Daoy (cell line): Measurements from ENCODE around the gene AHDC1. TPM values are rescaled to one million over a fixed set of nuclear protein-coding genes. Genes with fewer than 3 reads are reported as not detected.

Source experiments
- DNase-seq: peaks from one replicate; pipeline ENCODE4 v3.0.0-alpha.2; 2015; ENCODE audit warnings: low read depth
- total RNA-seq: library from RNA; depleted of rRNA; stranded (reverse); fragments of >200 nt; shearing (Covaris generic); gene quantifications from 2 replicates; pipeline ENCODE4 v1.2.3, GENCODE V29; 2014

The AHDC1 gene
- total RNA-seq, 1 experiment from 2014 or later: 4.7 TPM

- no peak for DNase-seq
These were observed 6.2 kb downstream of the AHDC1 start for GRCh38 chr1:27597516-27598294.

- no peak for DNase-seq
These were observed 7.0 kb downstream of the AHDC1 start for GRCh38 chr1:27596986-27597385.

GRCh38 chr1:27596261-27596660, 7.7 kb downstream of the AHDC1 start:
- DNase-seq: no peak

- DNase-seq: no peak
These were observed 8.3 kb downstream of the AHDC1 start for GRCh38 chr1:27595597-27595996.

GRCh38 chr1:27594564-27595510, 9.1 kb downstream of the AHDC1 start:
- DNase-seq: peak; percentile 51

- no peak for DNase-seq
These were observed 10.0 kb downstream of the AHDC1 start for GRCh38 chr1:27593678-27594563.

GRCh38 chr1:27592931-27593677, 10.8 kb downstream of the AHDC1 start:
- DNase-seq: no peak

- DNase-seq: no peak
These were observed 11.6 kb downstream of the AHDC1 start for GRCh38 chr1:27592232-27592930.

GRCh38 chr1:27591622-27592021, 12.3 kb downstream of the AHDC1 start:
- DNase-seq: no peak

GRCh38 chr1:27590917-27591508, 12.9 kb downstream of the AHDC1 start:
- DNase-seq: no peak

GRCh38 chr1:27589841-27590426, 14.0 kb downstream of the AHDC1 start:
- DNase-seq: no peak

GRCh38 chr1:27589441-27589840, 14.5 kb downstream of the AHDC1 start:
- DNase-seq: no peak

GRCh38 chr1:27588256-27589232, 15.4 kb downstream of the AHDC1 start:
- no peak for DNase-seq

GRCh38 chr1:27585684-27586083, 18.3 kb downstream of the AHDC1 start:
- DNase-seq: no peak

- no peak for DNase-seq
These were observed 19.5 kb downstream of the AHDC1 start for GRCh38 chr1:27584453-27584852.

GRCh38 chr1:27583479-27583878, 20.5 kb downstream of the AHDC1 start:
- DNase-seq: no peak

- no peak for DNase-seq
These were observed 22.1 kb downstream of the AHDC1 start for GRCh38 chr1:27581823-27582243.

- DNase-seq: no peak
These were observed 26.3 kb downstream of the AHDC1 start for GRCh38 chr1:27577504-27578188.
